SK-N-SH (cell line): ENCODE results near the gene NBPF4. TPM values are rescaled to one million over a fixed set of nuclear protein-coding genes. Genes with fewer than 3 reads are reported as not detected.
"Not testable (repeated sequence)": the region's sequence is repeated elsewhere in the genome, so short reads cannot be mapped to it uniquely, and the experiment has no call there.

Experiments
- CTCF ChIA-PET: fragments of 300-600, 350-600 bp; formaldehyde crosslinking; extraction: SDS; loops from one replicate; lab custom pipeline; 2021; lab: Yijun Ruan, JAX
- POLR2A ChIA-PET: fragments of 350-600 bp; sonication (Branson Sonifier 250); formaldehyde crosslinking; extraction: SDS; loops from one replicate; lab custom pipeline; 2020; ENCODE audit warnings: antibody characterized with exemption, inconsistent platforms; lab: Yijun Ruan, JAX
- DNase-seq: peaks from one replicate; pipeline ENCODE4 v3.0.0; 2012
- H2AFZ ChIP-seq: fragments of 200-600 bp; sonication (generic); 2 replicates; pipeline ENCODE4 v1.8.1; 2016; ENCODE audit warnings: antibody characterized with exemption, mild to moderate bottlenecking, low read depth
- H3F3A ChIP-seq: fragments of 200-600 bp; sonication (generic); replicated peaks from 2 replicates; pipeline ENCODE3; 2016; ENCODE audit warnings: antibody characterized with exemption, mild to moderate bottlenecking; ENCODE audit not compliant: insufficient read depth
- H3K27ac ChIP-seq, 2 experiments: fragments of 200-500 bp in 1 of 2; fragments of 200-600 bp in 1 of 2; sonication (Bioruptor generic) in 1 of 2; sonication (generic), shearing (Covaris generic) in 1 of 2; 2 replicates each; pipeline versions ENCODE4 v1.5.1 to v1.6.1; 2014 to 2016; ENCODE audit warnings: low read depth in 2 of 2, inconsistent platforms in 1 of 2, low read length in 1 of 2, mild to moderate bottlenecking in 1 of 2, mixed read lengths in 1 of 2
- H3K27me3 ChIP-seq: fragments of 200-600 bp; sonication (generic), shearing (Covaris generic); 2 replicates; pipeline ENCODE4 v1.6.1; 2016; ENCODE audit warnings: mixed run types; ENCODE audit not compliant: insufficient read depth
- H3K36me3 ChIP-seq, 2 experiments: fragments of 200-500 bp in 1 of 2; fragments of 200-600 bp in 1 of 2; sonication (Bioruptor generic) in 1 of 2; sonication (generic) in 1 of 2; replicated peaks in 1 of 2; 2 replicates each; pipeline versions ENCODE3 to v1.5.1; 2014 to 2016; ENCODE audit warnings: low read length in 1 of 2, mild to moderate bottlenecking in 1 of 2; ENCODE audit not compliant: insufficient read depth in 2 of 2, control insufficient read depth in 1 of 2
- H3K4me1 ChIP-seq, 2 experiments: fragments of 200-500 bp in 1 of 2; fragments of 200-600 bp in 1 of 2; sonication (Bioruptor generic) in 1 of 2; sonication (generic), shearing (Covaris generic) in 1 of 2; 2 replicates each; pipeline versions ENCODE4 v1.5.1 to v1.6.1; 2014 to 2016; ENCODE audit warnings: low read depth in 1 of 2, low read length in 1 of 2, mixed run types in 1 of 2; ENCODE audit not compliant: insufficient read depth in 2 of 2, control insufficient read depth in 1 of 2
- H3K4me2 ChIP-seq: fragments of 200-600 bp; sonication (generic), shearing (Covaris generic); 2 replicates; pipeline ENCODE4 v1.6.1; 2017; ENCODE audit warnings: mixed run types
- H3K4me3 ChIP-seq, 2 experiments: fragments of 200-500 bp in 1 of 2; fragments of 200-600 bp in 1 of 2; sonication (Bioruptor generic) in 1 of 2; sonication (generic), shearing (Covaris generic) in 1 of 2; 2 replicates each; pipeline versions ENCODE4 v1.5.1 to v1.8.1; 2014 to 2016; ENCODE audit warnings: low read depth in 2 of 2, inconsistent platforms in 1 of 2, low read length in 1 of 2, mild to moderate bottlenecking in 1 of 2, mixed read lengths in 1 of 2, moderate library complexity in 1 of 2
- H3K79me2 ChIP-seq: fragments of 200-600 bp; sonication (generic); 2 replicates; pipeline ENCODE4 v1.8.1; 2017; ENCODE audit warnings: mild to moderate bottlenecking; ENCODE audit not compliant: insufficient read depth
- H3K9ac ChIP-seq: fragments of 200-600 bp; sonication (generic); 2 replicates; pipeline ENCODE4 v1.6.1; 2017; ENCODE audit warnings: mixed run types
- H3K9me2 ChIP-seq: fragments of 200-600 bp; sonication (generic); 2 replicates; pipeline ENCODE4 v1.6.1; 2017; ENCODE audit warnings: mixed run types
- H3K9me3 ChIP-seq: fragments of 200-600 bp; sonication (generic); 2 replicates; pipeline ENCODE4 v1.6.1; 2017; ENCODE audit warnings: mixed run types, mild to moderate bottlenecking, moderate library complexity
- H4K20me1 ChIP-seq: fragments of 200-600 bp; sonication (generic); 2 replicates; pipeline ENCODE4 v1.6.1; 2017; ENCODE audit warnings: mild to moderate bottlenecking, mixed run types; ENCODE audit not compliant: insufficient read depth
- WGBS: methylation state at CpG from one replicate; pipeline ENCODE4 v1.1.6; 2017; ENCODE audit warnings: low lambda C conversion rate; 5-methylcytosine and 5-hydroxymethylcytosine counted together
- polyA plus RNA-seq, 3 experiments: library from polyadenylated mRNA; depleted of rRNA; stranded (reverse); fragments of >200 nt; gene quantifications; 2 replicates each; pipeline ENCODE4 v1.2.3, GENCODE V29; 2012

Gene NBPF4
- polyA plus RNA-seq, 1 of the 3 experiments (the other 2 are of a cell fraction), result not detected

DNA sequence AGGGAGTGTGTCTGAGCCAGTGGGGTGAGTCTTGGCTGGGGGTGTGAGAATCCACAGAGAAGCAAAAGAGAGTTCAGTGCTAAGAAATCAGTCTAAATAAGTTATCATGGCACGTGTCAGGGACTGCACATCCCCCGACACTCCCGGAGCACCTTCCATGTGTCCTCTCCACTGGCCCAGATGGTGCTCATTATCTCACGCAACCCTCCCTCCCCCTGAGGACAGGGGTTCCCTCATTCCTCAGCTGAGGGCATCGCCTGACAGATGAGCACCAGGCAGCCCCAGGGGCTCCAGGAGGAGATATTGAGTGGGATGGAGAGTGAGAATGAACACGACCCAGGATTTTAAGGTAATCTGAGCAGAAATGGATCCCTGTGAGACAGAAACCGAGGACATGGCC, 16.1 kb downstream of the NBPF4 start:
- H3K4me1 ChIP-seq, DNase-seq, H3K36me3 ChIP-seq, H3K79me2 ChIP-seq, H3K27ac ChIP-seq, H4K20me1 ChIP-seq, POLR2A ChIA-PET, H3K9me3 ChIP-seq, H3K4me2 ChIP-seq, H2AFZ ChIP-seq, H3F3A ChIP-seq, H3K9me2 ChIP-seq, H3K9ac ChIP-seq, CTCF ChIA-PET, H3K27me3 ChIP-seq, H3K4me3 ChIP-seq: not testable (repeated sequence)
- no CpG with 5 or more reads among the region's 7 CpGs for WGBS

DNA sequence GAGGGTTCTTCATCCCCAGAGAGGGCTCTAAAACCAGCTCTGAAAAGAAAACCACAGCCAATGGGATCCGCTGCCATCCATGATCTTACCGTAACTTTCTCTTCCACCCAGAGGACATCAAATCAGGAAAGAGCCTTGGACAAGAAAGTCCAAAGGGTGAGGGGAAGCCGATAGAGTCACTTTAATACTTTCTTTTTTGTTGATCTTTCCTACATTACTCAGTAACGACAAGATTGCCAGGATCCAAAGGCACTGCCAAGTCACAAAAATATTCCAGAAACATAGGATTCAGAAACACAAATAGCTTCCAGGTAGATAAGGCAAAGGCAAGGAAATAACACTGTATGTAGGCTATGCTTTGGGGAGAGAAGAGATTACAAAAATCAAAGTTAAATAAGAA, 17.0 kb downstream of the NBPF4 start:
- DNase-seq, H3K4me2 ChIP-seq, H3K79me2 ChIP-seq, H3K4me1 ChIP-seq, H3K9ac ChIP-seq, H3K36me3 ChIP-seq, H3K27me3 ChIP-seq, H4K20me1 ChIP-seq, H3K4me3 ChIP-seq, H3K9me2 ChIP-seq, H3K27ac ChIP-seq, H3F3A ChIP-seq, POLR2A ChIA-PET, H2AFZ ChIP-seq, CTCF ChIA-PET, H3K9me3 ChIP-seq: not testable (repeated sequence)
- 13% methylated on average over 1 of the region's 4 CpGs for WGBS

DNA sequence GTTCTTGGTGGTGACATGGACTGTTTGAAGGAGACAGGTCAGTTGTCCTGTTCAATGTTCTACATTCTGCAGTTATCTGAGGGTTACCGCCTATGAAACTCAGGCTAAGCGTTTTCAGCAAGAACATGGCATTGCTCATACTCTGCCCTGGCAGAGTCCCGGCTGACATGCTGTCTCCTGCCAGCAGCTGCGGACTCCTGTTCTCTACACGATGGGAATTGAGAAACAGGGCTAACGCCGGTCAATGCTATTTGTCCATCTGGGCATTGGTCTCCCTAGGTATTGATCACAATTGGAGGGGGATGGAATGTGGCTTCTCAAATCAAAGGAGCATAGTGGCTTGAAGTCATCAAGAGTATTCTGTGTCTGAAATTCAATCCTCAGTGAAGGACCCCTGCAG, 20.6 kb downstream of the NBPF4 start:
- H4K20me1 ChIP-seq, H2AFZ ChIP-seq, DNase-seq, H3K9ac ChIP-seq, H3K27ac ChIP-seq, POLR2A ChIA-PET, H3K27me3 ChIP-seq, H3K4me3 ChIP-seq, CTCF ChIA-PET, H3K4me1 ChIP-seq, H3K4me2 ChIP-seq, H3K9me2 ChIP-seq, H3K9me3 ChIP-seq, H3K79me2 ChIP-seq, H3F3A ChIP-seq, H3K36me3 ChIP-seq: not testable (repeated sequence)
- WGBS, result 52% methylated on average over 6 of the region's 7 CpGs

DNA sequence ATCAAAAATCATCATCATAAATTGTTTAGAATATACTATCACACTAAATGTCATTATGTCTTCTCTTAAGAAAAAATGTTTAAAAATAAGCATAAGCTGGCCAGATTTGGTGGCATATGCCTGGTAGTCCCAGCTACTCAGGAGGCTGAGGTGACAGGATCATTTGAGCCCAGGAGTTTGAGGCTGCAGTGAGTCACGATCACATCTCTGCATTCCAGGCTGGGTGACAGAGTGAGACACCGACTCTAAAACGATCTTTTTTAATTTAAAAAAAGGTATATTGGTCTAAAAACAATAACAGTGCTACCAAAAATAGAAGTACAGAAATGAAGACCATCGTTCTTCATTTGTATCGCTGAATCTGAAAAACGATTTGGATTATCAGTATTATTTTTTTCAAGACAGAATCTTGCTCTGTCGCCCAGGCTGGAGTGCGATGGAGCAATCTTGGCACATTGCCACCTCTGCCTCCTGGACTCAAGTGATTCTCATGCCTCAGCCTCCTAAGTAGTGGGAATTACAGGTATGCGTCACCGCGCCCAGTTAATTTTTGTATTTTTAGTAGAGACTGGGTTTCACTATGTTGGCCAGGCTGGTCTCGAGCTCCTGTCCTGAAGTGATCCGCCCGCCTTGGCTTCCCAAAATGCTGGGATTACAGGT, 26.2 kb downstream of the NBPF4 start:
- H3F3A ChIP-seq, CTCF ChIA-PET, POLR2A ChIA-PET, H3K9ac ChIP-seq, H3K4me2 ChIP-seq, H3K79me2 ChIP-seq, H2AFZ ChIP-seq, H3K4me1 ChIP-seq, H3K9me2 ChIP-seq, H3K27ac ChIP-seq, H3K9me3 ChIP-seq, H3K36me3 ChIP-seq, H3K4me3 ChIP-seq, DNase-seq, H3K27me3 ChIP-seq, H4K20me1 ChIP-seq: not testable (repeated sequence)
- 65% methylated on average over 14 of the region's 14 CpGs for WGBS

DNA sequence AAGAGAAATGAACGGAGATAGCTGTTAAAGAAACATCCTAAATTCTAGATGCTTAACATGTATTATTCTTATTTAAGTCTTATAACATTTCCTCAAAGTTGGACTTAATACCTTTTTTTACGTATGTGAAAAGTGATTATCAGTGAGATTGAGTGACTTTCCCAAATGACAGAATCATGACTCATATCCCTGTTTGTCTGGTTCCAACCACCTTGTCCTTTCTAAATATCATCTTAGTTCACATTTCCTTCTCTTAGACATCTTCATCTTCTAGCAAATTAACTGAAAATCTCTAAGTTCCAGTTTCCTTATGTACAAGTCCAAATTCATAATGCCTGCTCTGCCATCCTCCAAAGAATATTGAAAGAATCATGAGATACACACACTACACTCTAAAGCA, 26.9 kb downstream of the NBPF4 start:
- H3K9me2 ChIP-seq, H3K9me3 ChIP-seq, H3K27me3 ChIP-seq, H3K4me1 ChIP-seq, H3K4me3 ChIP-seq, H3K4me2 ChIP-seq, POLR2A ChIA-PET, H3K79me2 ChIP-seq, H3K36me3 ChIP-seq, H3K9ac ChIP-seq, H4K20me1 ChIP-seq, H3F3A ChIP-seq, DNase-seq, H3K27ac ChIP-seq, CTCF ChIA-PET, H2AFZ ChIP-seq: not testable (repeated sequence)
- WGBS, result 8% methylated on average over 2 of the region's 2 CpGs

DNA sequence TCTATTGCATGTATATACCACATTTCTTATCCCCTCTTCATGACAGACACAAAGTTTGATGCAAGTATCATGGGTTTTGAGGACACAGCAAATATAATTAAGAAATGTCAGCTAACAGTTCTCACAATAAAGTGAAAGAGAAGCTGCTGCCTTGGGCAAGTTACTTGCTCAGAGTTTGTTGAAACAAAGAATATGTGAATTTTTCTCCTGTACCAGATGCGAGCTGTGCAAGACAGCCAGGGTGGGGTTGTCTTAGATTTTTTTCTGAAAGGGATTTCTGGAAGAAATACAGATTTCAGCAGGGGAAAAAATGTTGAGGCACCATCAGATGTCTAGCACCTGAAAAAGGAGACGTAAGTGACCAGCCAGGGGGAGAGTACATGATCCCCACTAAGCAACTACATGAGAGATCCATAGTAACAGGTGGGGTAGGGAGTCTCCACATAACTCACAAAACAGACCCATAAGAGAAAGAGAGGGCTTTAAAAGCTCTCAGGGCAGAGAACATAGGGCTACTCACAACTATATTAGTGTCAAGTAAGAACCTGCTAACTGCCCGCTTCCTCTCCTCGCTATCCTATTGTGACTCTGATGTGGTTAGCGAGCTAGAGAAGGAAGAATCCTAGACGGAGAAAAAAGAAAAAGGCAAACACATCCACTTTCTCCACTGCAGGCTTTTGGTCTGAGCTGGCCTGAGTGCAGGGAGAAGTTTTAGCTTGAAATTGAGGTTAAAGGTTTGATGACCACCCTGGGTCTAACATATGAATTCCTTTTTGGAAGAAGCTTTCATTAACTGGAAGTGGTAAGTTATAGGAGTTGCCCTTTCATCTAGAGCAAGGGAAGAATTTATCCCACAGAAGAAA, 27.6 kb downstream of the NBPF4 start:
- H3K27ac ChIP-seq, H3K4me1 ChIP-seq, CTCF ChIA-PET, H3K36me3 ChIP-seq, H3K9ac ChIP-seq, DNase-seq, POLR2A ChIA-PET, H3K4me3 ChIP-seq, H3K9me2 ChIP-seq, H4K20me1 ChIP-seq, H3K4me2 ChIP-seq, H3F3A ChIP-seq, H3K27me3 ChIP-seq, H3K79me2 ChIP-seq, H3K9me3 ChIP-seq: not testable (repeated sequence)
- WGBS, result 73% methylated on average over 5 of the region's 6 CpGs
- H2AFZ ChIP-seq, result 0 out of 2 replicates have a peak overlapping the region, but pooled peaks have one; percentile 35
